ENCODE measurements around the gene CRYBG3.
A peak's percentile ranks its signal among the peaks of the same experiment; 100 is the strongest.

Gene CRYBG3

GRCh38 chr3:97949110-97949485 lies 127.3 kb downstream of the CRYBG3 start:
- DNase-seq = no peak

DNA sequence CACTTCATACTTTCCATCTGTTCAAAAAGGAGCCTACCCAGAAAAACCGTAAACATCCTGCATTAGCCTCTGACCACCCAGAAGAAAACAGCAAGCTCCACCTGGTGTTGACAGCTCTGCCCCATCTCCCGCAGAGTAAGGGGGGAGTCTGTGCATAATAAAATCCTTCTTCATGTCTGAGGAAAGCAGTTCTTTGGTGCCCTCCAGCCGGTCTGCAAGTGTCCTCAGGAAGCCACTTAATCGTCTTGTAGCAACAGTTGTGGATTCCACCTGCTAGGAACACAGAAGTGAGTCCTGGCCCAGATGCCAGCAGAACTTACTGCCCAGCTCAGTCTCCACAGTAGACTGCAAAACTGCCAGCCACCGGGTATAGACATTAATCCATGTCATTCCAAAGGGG lies 127.9 kb downstream of the CRYBG3 start:
- no peak for DNase-seq

GRCh38 chr3:97950360-97950759 lies 128.5 kb downstream of the CRYBG3 start:
- no peak for DNase-seq

- DNase-seq = no peak
These were observed 130.5 kb downstream of the CRYBG3 start for GRCh38 chr3:97952280-97952679.

- DNase-seq = no peak
These were observed 131.1 kb downstream of the CRYBG3 start for GRCh38 chr3:97952872-97953271.

- no peak for DNase-seq
These were observed 132.5 kb downstream of the CRYBG3 start for GRCh38 chr3:97954228-97954827.

DNA sequence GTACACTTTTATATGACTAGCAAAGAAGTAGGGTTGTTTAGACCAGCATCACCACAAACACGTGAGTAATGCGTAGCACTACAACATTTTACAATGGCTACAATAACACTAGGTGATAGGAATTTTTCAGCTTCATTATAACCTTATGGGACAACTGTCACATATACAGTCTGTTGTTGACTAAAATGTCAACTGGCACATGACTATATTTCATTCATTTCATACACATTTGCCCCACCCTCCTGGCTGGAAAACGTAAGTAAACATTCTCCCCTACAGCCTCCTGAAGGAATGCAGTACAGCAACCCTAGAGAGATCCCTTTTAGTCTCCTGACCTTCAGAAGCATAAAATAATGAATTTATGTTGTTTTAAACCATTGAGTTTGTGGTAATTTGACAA lies 134.2 kb downstream of the CRYBG3 start:
- DNase-seq = no peak

GRCh38 chr3:97957617-97958311 lies 136.0 kb downstream of the CRYBG3 start:
- no peak for DNase-seq

DNA sequence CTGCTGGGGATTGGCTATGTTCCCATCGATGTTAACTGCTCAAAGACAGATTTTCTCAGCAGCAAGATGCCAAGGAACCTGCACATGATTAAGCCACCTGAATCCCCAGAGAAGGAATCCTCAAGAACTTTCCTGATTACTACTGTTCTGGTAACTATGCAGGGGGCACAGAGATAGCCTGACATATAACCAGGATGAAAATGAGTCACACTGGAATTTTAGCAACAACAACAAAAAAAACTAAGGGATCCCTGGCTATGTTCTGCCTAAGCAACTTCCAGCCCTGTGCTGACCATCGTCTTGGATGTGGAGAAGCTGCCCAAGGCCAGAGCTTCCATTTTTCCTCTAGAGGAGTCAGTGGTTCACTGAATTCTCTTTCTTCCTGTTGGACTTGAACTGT lies 136.6 kb downstream of the CRYBG3 start:
- DNase-seq = no peak

- no peak for DNase-seq
These were observed 137.0 kb downstream of the CRYBG3 start for GRCh38 chr3:97958796-97959195.

GRCh38 chr3:97959872-97960271 lies 138.1 kb downstream of the CRYBG3 start:
- DNase-seq = peak in 2 of 3 experiments; percentile 23 to 72

- DNase-seq = no peak
These were observed 138.7 kb downstream of the CRYBG3 start for GRCh38 chr3:97960551-97960950.

GRCh38 chr3:97960993-97961766 lies 139.4 kb downstream of the CRYBG3 start:
- DNase-seq = no peak

GRCh38 chr3:97967966-97968365 lies 146.2 kb downstream of the CRYBG3 start:
- peak in 1 of 3 experiments; percentile 21 for DNase-seq

DNA sequence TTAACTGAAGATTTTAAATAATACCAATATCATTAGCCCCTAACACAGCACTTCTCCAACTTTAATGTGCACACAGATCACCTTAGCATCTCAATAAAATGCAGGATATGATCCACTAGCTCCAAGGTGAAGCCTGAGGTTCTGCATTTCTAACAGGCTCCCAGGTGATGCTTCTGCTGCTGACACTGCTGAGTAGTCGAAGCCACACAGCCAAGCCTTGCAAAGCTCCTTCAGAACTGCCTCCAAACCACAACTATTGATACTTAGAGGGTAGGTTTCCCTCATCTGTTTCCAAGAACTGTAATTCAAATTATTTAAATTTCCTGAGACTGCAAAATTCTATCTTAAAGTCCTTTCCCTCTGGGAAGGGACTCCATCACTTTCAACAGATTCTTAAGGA lies 146.6 kb downstream of the CRYBG3 start:
- DNase-seq = no peak

- DNase-seq = no peak
These were observed 147.7 kb downstream of the CRYBG3 start for GRCh38 chr3:97969541-97969940.

DNA sequence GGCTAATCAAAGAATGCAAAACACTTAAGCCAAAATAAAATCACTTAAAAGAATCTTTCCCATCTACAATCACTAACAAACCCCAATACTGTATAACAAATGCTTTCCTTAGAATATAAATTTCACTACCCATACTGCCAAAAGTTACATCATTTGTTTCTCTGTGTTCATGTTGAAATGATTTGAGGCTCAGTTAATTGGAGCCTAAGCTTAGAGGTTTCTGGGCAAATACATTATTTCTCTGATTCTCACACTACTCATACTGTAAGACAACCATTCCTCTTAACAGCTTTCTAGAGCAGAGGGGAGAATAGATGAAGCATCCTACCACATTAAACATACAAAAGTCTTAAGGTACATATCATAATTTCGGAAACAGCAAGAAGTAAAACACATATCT lies 148.3 kb downstream of the CRYBG3 start:
- no peak for DNase-seq

DNA sequence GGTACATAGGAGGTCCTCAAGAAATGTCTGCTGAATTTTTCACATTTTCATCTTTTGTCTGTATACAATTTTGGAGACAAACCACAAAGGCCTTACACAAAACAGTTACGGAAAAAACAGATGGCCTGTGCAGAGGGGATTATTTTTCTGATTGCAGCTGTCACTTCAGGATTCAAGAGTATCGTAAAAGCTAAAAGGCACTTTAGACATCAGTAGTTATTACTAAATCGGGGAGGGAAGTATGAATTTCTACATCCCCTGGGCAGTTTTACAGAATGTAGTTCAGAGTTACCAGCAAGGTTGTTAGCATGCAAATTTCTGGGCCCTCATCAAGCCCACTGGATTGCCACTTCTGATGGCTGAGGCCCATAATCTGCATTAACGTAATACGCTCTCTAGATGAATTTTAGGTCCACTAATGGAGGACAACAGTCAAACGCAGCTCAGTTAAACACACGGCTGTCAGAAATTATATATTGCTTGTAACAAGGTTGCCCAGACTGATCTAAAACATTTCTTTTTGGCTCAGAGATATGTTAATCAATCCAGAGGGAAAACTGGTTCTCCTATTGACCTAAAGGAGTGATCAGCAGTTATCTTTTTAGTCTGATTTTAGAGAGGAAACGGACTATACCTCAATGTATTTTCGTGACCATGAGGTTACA lies 149.3 kb downstream of the CRYBG3 start:
- DNase-seq = peak; percentile 30 to 54 (median 30)

GRCh38 chr3:97971679-97972567 lies 150.1 kb downstream of the CRYBG3 start, which contains the start of gene RIOX2:
TSS of gene RIOX2 (minus strand) at chr3:97972431. CDS start at chr3:97967593, 4,838 bp downstream.
- DNase-seq = peak; percentile 63 to 81 (median 79)

DNA sequence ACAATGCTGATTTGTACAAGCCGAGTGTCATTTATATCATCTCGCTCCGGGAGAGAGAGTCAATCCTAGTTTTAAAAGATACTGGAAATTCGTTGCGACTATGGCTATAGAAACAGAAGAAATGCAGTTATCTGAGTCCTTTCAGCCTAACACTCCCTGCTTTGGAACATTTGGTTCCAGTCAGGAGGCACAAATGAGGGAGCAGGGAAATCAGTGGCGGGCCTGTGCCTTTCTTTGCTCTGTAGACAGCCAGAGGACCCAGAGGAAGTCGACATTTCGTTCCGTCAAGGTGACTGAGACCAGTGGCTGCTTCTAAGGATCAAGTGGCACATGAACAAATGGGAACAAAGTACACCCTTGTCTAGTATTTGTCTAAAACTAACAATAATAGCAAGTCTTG lies 151.2 kb downstream of the CRYBG3 start:
- no peak for DNase-seq

DNA sequence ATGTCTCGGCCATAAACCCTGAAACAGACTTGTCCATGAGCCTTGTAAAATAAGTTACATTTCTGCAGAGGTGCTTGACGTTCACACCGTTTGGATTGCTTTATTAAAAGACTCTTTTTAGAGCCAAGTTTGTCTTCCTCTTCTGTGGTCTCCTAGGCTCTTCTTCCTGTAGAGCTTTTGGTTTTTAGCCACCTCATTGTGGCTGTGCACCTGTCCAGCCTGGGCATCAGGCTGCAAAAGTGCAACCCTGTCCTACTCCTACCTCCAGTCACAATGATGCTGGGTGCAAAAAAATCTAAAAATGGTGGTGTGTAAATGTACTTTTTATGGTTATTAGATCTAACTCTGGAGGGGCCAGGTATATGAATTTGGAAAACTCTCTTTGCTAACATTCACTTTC lies 153.2 kb downstream of the CRYBG3 start:
- no peak for DNase-seq

- DNase-seq = no peak
These were observed 153.7 kb downstream of the CRYBG3 start for GRCh38 chr3:97975466-97975865.
